GM08714 (cell line): ENCODE data around the gene GIPC1.

Experiments
- H3K4me3 ChIP-seq: fragments of 200-500 bp; sonication (Bioruptor generic); 2 replicates; pipeline ENCODE4 v1.5.1; 2014; ENCODE audit warnings: mild to moderate bottlenecking, low read length, inconsistent platforms
- ZNF274 ChIP-seq: IDR thresholded peaks from 2 replicates; pipeline ENCODE4 v1.6.1; 2012; ENCODE audit warnings: mild to moderate bottlenecking, low read depth, low read length

The GIPC1 gene

DNA sequence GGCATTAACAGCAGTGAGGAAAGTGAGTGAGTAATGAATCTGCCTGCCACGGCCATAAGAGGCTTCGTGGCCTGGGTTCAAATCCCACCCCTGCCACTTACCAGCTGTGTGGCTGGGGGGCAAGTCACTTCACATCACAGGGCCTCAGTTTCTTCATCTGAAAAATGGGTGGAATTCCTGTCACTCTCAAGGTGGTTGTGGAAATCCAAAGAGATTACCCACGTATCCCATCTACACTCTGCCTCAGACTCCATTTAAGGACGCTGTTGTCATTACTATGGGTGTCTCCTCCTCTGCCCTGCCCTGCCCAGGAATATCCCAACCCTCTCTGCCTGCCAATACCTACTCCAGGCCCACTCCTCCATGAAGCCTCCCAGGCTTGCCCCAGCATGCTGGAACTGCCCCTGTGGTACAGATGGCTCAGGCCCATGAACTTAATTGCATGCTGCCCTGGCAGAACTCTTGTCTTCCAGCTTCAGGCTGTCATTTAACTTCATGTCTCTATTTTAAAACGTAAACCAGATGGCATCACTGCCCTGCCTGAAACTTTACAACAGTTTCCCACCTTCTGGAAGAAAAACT lies 3.1 kb downstream of the GIPC1 start:
- H3K4me3 ChIP-seq = no peak overlapping the region
- no peak for TF ChIP-seq ZNF274

GRCh38 chr19:14487370-14488125 lies 8.4 kb downstream of the GIPC1 start:
- H3K4me3 ChIP-seq = no peak overlapping the region
- TF ChIP-seq ZNF274 = no peak

DNA sequence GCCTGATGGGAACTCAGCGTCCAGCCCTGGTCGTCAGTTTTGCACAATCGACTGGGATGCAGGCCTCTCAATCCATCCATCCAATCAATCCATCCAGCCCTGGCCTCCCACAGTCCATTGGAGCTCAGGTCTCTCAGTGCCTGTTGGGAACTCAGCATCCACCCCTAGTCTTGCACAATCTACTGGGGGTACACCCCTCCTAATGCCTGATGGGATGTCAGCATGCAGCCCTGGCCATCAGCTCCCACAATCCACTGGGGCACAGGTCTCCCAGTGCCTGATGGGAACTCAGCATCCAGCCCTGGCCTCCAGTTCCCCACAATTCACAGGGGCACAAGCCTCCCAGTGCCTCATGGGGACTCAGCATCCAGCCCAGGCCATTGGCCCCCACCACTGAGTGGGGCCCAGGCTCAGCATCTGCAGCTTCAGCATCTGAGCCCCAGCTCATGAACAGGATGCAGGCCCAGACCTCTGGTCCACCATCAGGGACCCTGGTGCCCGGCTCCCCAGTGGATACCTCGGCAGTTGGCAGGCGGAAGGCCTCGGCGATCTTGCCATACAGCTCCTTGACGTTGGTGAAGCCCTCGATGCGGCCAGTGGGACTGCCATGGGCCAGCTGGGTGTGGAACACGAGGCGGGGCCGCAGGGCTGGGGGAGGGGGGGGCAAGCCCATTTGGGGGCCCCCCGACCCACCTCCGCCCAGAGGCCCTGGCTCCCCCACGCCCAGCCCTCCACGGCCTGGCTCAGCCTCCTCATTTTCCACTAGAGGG lies 13.6 kb downstream of the GIPC1 start:
- no peak overlapping the region for H3K4me3 ChIP-seq
- no peak for TF ChIP-seq ZNF274

GRCh38 chr19:14480700-14481079 lies 15.2 kb downstream of the GIPC1 start:
- no peak for TF ChIP-seq ZNF274
- no peak overlapping the region for H3K4me3 ChIP-seq

DNA sequence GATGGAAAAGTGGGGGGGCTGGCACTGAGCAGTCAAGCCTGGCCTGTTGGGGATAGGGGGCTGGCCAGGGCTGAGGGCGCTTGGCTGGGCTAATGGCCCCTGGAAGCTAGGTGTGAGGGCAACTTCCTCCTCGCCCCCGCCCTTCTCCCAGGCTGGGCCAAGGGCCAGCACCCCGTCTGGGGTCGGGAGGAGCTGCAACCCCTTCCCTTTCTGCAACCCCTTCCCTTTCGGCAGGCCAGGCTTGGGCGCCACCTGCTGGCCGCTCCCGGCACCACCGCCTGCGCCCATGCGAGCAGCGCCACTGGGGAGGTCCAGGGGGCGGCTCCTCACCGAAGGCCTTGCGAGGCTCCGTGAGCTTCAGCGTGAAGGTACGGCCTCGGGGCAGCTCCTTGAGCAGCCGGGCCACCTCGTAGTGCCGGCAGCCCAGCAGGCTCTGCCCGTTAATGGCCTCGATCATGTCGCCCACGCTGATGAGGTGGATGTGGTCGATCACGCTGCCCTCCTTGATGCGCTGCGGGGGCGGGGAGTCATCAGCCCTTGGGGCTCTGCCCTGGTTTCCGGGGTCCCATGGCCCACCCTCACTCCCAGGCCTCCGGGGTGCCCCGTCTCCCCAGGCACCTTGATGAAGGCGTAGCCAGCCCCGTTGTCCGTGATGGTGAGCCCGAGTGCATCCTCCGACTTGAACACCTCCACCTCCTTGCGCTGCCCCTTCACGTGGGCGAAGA lies 15.8 kb downstream of the GIPC1 start:
- no peak for TF ChIP-seq ZNF274
- no peak overlapping the region for H3K4me3 ChIP-seq

DNA sequence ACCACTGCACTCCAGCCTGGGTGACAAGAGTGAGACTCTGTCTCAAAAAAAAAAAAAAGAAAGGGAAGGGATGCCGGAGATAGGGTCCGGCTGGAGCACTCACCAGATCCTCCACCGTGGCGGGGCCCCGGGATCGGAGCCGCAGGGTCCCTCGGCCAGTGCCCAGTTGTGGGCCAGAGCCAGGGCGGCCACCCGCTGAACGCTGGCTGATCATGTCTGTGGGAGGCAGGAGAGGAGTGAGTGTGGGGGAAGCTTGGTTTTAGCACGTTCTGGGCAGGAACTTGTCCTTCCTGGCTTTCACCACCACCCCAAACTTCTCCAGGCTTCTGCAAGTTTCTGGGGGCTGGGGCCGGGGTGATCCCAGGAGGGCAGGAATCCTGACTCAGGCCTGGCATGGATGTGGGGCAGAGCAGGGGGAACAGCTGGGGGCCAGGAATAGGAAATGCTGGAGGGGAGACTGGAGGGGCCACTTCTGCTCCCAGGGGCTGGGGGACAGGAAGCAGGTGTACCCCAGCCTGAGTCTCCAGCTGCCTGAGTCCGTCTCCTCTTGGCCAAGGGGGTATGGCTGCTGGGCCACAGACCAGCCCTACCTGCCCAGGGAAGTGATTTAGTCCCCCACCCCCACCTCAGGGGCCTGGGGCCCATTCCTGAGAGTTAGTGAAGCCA lies 16.5 kb downstream of the GIPC1 start:
- H3K4me3 ChIP-seq = no peak overlapping the region
- no peak for TF ChIP-seq ZNF274

DNA sequence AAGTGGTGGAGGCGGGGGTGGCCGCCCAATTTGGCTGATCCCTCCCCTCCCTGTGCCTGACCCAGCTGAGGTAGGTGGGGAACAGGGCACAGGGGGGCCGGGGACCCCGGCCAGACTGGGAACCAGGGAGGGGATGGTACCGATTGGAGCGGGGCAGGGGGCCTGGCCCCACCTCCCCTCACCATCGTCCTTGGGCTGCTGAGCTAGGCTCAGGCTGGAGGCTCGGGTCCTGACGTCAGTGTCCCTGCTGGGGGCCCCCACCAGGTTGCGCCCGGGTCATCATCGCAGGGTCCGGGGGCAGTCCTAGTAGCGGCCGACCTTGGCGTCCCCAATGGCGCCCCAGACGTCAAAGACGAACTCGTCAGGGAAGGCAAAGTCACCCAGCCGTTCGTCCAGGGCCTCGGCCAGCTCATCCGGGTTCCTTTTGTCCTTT lies 17.8 kb downstream of the GIPC1 start:
- no peak overlapping the region for H3K4me3 ChIP-seq
- no peak for TF ChIP-seq ZNF274

GRCh38 chr19:14477418-14478112 lies 18.4 kb downstream of the GIPC1 start:
- no peak for TF ChIP-seq ZNF274

DNA sequence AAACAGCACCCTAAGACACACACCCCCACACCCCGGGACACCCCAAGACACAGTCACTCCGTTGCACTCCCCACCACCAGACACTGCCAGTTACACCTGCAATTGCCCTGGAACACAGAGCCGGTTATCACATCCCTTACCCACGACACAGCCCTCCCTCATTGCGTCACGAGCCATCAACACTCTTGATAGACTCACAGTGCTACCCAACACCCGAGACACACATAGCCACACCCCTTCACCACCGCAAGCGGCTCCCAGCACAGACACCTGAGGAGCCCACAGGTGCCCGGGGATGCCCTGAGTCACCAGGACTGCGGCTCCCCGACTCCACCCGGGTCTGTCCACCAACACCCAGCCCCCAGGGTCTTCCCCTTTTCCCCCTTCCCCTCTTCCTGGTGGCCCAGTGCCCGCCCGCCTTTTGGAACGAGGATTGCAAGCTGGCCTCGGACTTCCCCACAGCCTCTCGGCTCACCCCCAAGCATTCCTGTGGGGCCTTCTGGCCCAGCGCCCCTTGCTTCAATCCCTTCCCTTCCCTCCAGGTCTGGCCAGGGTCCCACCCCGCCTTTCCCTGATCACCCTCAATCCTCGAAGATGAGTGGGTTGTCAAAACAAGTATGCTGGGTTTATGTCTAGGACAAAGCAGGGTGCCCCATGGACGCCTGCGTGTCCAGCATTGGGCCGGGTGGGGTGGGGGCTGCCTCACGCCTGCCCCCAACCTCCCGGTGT lies 19.1 kb downstream of the GIPC1 start:
- TF ChIP-seq ZNF274 = no peak
- no peak overlapping the region for H3K4me3 ChIP-seq

More at GRCh38 chr19:14477418-14478112, 18.4 kb downstream of the GIPC1 start:
- H3K4me3 ChIP-seq = no peak overlapping the region

DNA sequence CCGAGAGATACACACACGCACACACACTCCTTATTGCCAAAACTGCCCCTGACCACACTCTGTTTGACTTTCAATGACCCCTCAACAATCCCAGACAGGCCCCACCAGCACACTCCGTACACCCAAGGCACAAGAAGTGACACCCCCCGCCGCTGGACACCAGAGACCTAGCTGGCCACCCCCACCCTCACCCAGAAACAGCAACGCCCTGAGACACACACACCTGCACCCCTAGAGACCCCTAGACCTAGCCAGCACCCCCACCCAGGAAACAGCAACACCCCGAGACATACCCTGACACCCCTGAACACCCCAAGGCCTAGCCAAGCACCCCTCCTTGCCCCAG lies 19.6 kb downstream of the GIPC1 start:
- TF ChIP-seq ZNF274 = no peak
- H3K4me3 ChIP-seq = no peak overlapping the region

- TF ChIP-seq ZNF274 = no peak
- H3K4me3 ChIP-seq = no peak within 1 kb of the TSS
These were observed 20.5 kb downstream of the GIPC1 start, which contains the start of gene PTGER1 for GRCh38 chr19:14475251-14476073. Gene PTGER1, minus strand, starts transcription at chr19:14475354. Its CDS starts 1,034 bp downstream, at chr19:14474320.

DNA sequence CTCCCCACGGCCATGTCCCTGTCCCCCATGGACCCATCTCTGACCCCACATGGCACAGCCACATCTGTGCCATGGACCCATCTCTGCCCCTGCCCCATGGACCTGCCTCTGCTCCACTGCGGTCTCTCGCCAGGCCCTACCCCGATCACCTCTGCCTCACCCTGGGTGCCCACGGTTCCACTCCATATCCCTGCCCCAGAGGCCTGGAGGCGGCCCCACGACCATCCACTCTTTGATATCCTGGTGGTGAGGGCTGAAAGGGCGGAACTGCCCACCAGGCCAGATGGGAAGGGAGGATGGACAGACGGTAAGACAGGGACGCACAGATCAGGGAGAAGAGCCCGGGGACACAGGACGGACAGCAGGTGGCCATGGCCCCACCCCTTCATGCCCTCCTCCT lies 21.1 kb downstream of the GIPC1 start:
- H3K4me3 ChIP-seq = no peak overlapping the region
- TF ChIP-seq ZNF274 = no peak
